GM19438 (cell line): ENCODE data around the gene NALCN.

Source experiments
- ATAC-seq: cut with Tn5 transposase; IDR thresholded peaks from one replicate; pipeline ENCODE4 v1.9.1; 2021; ENCODE audit warnings: low read depth; ENCODE audit not compliant: unreplicated experiment

NALCN gene

GRCh38 chr13:101415358-101416174 lies 742 bp downstream of the NALCN start:
- ATAC-seq: peak; percentile 2

- ATAC-seq: no peak
Measured at GRCh38 chr13:101412076-101412475, 4.2 kb downstream of the NALCN start.

DNA sequence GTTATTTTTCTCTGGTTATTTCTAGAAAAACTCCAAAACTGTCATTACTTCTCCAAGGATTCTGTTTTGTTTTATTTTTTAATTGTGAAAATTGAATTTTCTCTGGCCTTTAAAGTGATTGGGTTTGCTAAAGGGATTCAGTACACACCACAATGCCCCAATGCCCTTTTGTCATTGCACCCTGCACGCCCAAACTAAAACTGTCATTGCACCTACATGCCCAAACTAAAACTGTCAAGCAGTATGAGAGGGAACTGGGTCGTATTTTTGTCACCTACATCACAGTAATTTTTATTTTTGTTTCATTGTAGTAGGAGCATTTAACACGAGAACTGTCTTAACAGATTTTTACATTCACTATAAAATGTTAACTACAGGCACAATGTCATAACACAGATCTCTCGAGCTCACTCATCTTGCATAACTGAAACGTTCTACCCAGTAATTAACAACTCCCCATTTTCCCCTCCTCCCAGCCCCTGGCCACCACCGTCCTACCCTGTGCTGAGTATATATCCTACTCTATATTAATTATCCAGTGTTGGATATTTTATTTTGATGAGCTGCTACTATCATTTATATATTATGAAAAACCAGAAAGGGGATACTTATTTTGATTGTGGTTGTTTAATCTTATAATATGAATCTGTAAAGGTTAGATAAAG lies 7.2 kb downstream of the NALCN start:
- no peak for ATAC-seq

DNA sequence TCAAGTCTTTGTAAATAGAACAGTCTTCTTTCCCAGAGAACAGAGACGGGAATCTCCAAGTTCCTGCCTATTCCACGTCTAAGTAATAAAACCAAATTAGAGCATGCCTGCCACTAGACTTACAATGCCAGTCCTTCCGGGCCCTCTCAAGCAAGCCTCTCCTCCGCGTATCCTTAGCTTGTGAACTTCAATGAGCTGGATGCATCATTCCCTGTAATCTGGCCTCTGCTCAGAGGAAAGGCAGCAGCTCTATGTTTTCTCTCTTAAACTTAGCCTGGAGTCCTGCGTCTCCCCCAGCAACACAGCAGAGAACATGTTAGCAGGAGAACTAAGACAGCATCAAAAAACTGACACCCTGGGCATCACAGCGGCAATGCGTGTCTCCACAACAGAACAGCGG lies 8.2 kb downstream of the NALCN start:
- no peak for ATAC-seq

DNA sequence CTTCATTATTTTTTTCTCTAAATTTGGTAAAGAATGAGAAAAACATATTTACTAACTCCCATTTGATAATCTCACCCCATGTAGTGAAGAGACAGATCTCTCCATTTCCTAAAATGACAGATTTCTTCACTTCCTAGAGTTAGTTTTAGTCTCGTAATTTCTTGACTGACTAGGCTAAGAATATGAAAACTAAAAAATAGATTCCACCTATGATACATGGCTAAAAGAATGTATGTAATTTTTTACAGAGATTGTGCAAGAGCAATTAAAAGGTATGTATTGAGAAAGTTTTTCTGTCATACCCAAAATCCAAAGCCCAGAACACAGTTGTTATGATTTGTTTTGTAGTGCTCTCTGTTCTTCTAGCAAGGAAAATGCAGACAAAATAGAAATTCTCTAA lies 9.5 kb downstream of the NALCN start:
- ATAC-seq: no peak

DNA sequence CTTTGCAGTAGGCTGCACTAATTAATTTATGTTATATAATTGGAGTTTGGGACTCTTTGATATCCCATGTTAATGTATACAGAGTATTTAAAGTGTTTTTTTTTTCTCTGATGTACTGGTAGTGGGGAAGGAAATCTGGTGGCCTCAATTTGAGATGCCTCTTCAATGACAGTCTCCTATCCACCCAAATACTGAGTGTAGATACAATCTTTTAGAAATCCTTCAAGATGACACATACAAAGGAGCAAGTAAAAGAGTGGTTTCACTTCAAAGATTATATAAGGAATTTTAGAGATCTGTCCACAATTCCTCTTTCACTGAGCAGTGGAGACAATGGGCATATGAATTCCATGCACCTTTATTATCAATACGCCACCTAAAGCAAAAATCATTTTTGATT lies 15.1 kb downstream of the NALCN start:
- ATAC-seq: no peak

- ATAC-seq: no peak
Measured at GRCh38 chr13:101399365-101399764, 16.9 kb downstream of the NALCN start.

GRCh38 chr13:101398920-101399319 lies 17.4 kb downstream of the NALCN start:
- ATAC-seq: no peak

DNA sequence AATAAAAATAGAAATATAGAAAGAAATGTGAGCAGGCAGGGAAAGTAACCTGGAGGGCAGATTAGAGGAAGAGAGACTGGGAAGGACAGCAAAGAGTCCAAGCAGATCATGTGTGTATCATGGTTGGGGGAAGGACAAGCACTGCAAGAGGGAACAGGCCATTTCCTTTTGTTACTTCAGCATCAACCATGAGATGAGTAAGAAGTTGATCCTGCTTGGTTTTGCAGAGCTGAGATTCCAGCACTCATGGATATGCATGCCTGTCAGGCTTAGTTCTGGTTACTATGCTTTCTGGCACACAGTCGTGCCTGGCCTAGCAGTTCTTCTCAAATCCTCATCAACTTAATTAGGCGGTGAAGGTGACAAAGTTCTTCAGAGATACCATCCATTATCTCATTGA lies 18.1 kb downstream of the NALCN start:
- no peak for ATAC-seq

GRCh38 chr13:101397742-101398141 lies 18.6 kb downstream of the NALCN start:
- no peak for ATAC-seq

DNA sequence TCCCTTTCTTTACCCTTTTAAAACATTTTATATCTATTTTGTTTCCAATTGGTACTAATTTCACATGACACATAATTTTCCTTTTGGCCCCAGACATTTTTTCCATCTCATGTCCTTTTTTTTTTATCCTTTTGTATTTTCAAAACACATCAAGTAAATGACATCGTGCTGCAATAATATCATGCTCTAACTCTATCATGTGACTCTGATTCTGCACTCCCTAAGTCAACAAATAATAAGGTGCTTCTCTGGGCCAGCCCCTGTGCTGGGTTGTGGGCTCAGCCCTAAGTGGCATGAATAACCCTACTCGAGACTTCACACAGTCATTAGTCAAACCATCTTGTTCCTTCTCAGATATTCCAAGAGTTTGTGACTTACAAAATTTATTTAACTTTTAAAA lies 21.7 kb downstream of the NALCN start:
- no peak for ATAC-seq

DNA sequence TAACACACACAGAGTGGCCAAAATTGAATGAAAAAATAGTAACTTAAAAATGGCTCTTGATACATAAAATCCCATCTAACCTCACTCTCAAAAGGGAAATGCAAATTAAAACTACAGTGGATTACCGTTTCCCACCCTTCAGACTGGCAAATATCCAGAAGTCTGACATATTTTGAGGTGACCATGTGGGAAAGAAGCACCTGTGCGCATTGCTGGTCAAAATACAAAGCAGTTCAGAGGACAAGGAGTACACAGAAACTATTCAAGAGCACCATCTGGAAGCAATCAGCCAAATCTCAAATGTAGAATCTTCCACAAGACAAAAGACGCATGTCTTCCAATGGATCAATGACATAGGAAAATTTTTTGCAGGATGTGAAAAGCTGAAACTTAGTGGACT lies 23.2 kb downstream of the NALCN start:
- ATAC-seq: no peak

- no peak for ATAC-seq
Measured at GRCh38 chr13:101390461-101390860, 25.8 kb downstream of the NALCN start.

- no peak for ATAC-seq
Measured at GRCh38 chr13:101384929-101385328, 31.4 kb downstream of the NALCN start.

GRCh38 chr13:101383595-101383994 lies 32.7 kb downstream of the NALCN start:
- ATAC-seq: no peak

- ATAC-seq: no peak
Measured at GRCh38 chr13:101382701-101383100, 33.6 kb downstream of the NALCN start.

- no peak for ATAC-seq
Measured at GRCh38 chr13:101382086-101382485, 34.2 kb downstream of the NALCN start.

DNA sequence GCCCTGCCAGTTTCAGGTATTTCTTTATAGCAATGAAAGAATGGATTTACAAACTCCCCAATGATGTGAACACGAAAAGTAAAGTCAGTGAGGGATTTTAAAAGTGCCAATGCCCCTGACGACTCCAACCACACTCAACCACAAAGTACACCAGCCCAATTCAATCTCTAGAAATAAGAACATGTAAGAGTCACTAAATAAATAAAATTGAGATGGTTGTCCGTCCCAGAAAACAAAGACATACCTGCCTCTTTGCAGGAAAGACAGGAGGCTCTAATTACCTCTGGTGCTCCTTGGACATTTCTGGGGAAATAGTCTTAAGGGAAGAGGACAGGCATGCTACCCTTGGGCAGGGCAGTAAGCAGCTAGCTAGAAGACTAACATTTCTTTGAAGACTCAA lies 55.8 kb downstream of the NALCN start:
- ATAC-seq: no peak

- no peak for ATAC-seq
Measured at GRCh38 chr13:101354895-101355294, 61.4 kb downstream of the NALCN start.

- ATAC-seq: no peak
Measured at GRCh38 chr13:101346942-101347728, 69.2 kb downstream of the NALCN start.

GRCh38 chr13:101346161-101346560 lies 70.1 kb downstream of the NALCN start:
- no peak for ATAC-seq
